Adrenal gland (tissue), 12 donors: ENCODE results near the gene FAM9A. TPM values are rescaled to one million over a fixed set of nuclear protein-coding genes. Genes with fewer than 3 reads are reported as not detected.

ENCODE experiments used
- DNase-seq, 7 donors: peaks; one replicate each; pipeline ENCODE4 v3.0.0-alpha.2; 2019 to 2020
- H3K27ac ChIP-seq, 5 donors: fragments of 200-600 bp; sonication (generic) in 4 of 5; 1 replicate in 3 of 5; 2 replicates in 2 of 5; pipeline versions ENCODE4 v1.5.1 to v1.8.0; 2016 to 2020; ENCODE audit warnings: mild to moderate bottlenecking in 1 of 5
- H3K27me3 ChIP-seq: fragments of 200-600 bp; 2 replicates; pipeline ENCODE4 v1.8.0; 2021
- H3K36me3 ChIP-seq, 2 donors: fragments of 200-600 bp; replicated peaks in 1 of 2; 1 replicate in 1 of 2; 2 replicates in 1 of 2; pipeline versions ENCODE4 v1.5.1 to v1.8.0; 2018 to 2022
- H3K4me1 ChIP-seq, 2 donors: fragments of 200-600 bp; replicated peaks in 1 of 2; 1 replicate in 1 of 2; 2 replicates in 1 of 2; pipeline versions ENCODE4 v1.5.1 to v1.8.0; 2018 to 2021
- H3K4me3 ChIP-seq, 4 donors: fragments of 200-600 bp; sonication (generic) in 3 of 4; one replicate each; pipeline ENCODE4 v1.5.1; 2016 to 2018
- H3K9me3 ChIP-seq, 3 donors: fragments of 200-600 bp; sonication (generic) in 1 of 3; replicated peaks in 1 of 3; 1 replicate in 2 of 3; 2 replicates in 1 of 3; pipeline versions ENCODE4 v1.5.1 to v1.8.0; 2016 to 2021
- POLR2A ChIP-seq, 2 donors: fragments of 450-650 bp; IDR thresholded peaks; one replicate each; pipeline ENCODE4 v1.6.1; 2017; ENCODE audit warnings: antibody characterized with exemption in 2 of 2, mild to moderate bottlenecking in 2 of 2, moderate library complexity in 1 of 2
- WGBS, 4 donors: extraction: QIAGEN DNeasy Blood & Tissue Kit in 2 of 4; methylation state at CpG; one replicate each; pipeline versions ENCODE4 v1.1.5 to v1.1.7; 2013 to 2017; 5-methylcytosine and 5-hydroxymethylcytosine counted together
- intact Hi-C, 2 donors: fragments of 100-400 bp; cut with DNase I; formaldehyde crosslinking; loops; one replicate each; pipeline versions ENCODE4 v1.14.1 to v1.15.0; 2022 to 2023
- polyA plus RNA-seq, 3 donors: library from polyadenylated mRNA; stranded (reverse); fragments of 200-250 nt in 2 of 3; fragments of 350-450 nt in 1 of 3; fragmentation: Illumina TruSeq in 1 of 3; extraction: RNeasy Lipid Tissue Mini Kit (QIAGEN cat#74804) in 1 of 3; gene quantifications; one replicate each; pipeline ENCODE4 v1.2.3, GENCODE V29; 2013 to 2014
- total RNA-seq, 9 donors: library from RNA; depleted of rRNA in 4 of 9; stranded (reverse); fragments of >200 nt in 4 of 9; fragments of 120-200 nt in 1 of 9; fragmentation: NEBNext Ultra II Directional in 1 of 9; extraction: Animal tissue kit (Norgen Biotek cat#: 25700) in 1 of 9; gene quantifications; one replicate each; pipeline versions ENCODE4 v1.1.0 to v1.2.4, GENCODE V29; 2013 to 2023
- TF ChIP-seq, protein P1 (sequence below), 6 experiments: fragments of 450-650 bp in 4 of 6; fragments of 200-600 bp in 2 of 6; sonication (generic) in 1 of 6; IDR thresholded peaks; 1 replicate in 5 of 6; 2 replicates in 1 of 6; pipeline versions ENCODE4 v1.5.1 to v1.8.0; 2016 to 2021; ENCODE audit warnings: antibody characterized with exemption in 6 of 6, mild to moderate bottlenecking in 2 of 6, moderate library complexity in 1 of 6
- donor health status: healthy with polysubstance abuse.
- donor health status: Bipolar disorder and iron deficiency.
- donor health status: DM: yes; HTN: yes; CAD: no.
- donor health status: DM: no; HTN: no; CAD: no.
- donor health status: DM: no; HTN: no; CAD: no.
- donor health status: DM: yes; HTN: yes; CAD: no.

The FAM9A gene
- total and polyA plus RNA-seq, 12 donors, result not detected

GRCh38 chrX:8741981-8742380 is 59.2 kb downstream of the FAM9A start:
- intact Hi-C loops, result loop anchor here in 1 of 2 donors (10.0 kb wide), 1 partner anchor 73 kb away; no protein-coding TSS in a partner anchor
- DNase-seq, result no peak
- 81 to 84% (median 84%) methylated on average over 9 to 10 of the region's 10 CpGs; no CpG with 5 or more reads in 1 of the 4 donors for WGBS, 4 donors

More at GRCh38 chrX:8741981-8742380, 59.2 kb downstream of the FAM9A start:
- Histone ChIP-seq H3K36me3 (no peaks in the 10 kb centered on the region), H3K27me3 (peaks cover 7% of the 10 kb centered on the region), H3K9me3 (no peaks in the 10 kb centered on the region), H3K4me1 (no peaks in the 10 kb centered on the region), H3K27ac (no peak overlapping the region), H3K4me3 (no peak overlapping the region)
- TF ChIP-seq POLR2A (IDR thresholded peaks at IDR 0.05), result no peak
- TF ChIP-seq, protein P1, sequence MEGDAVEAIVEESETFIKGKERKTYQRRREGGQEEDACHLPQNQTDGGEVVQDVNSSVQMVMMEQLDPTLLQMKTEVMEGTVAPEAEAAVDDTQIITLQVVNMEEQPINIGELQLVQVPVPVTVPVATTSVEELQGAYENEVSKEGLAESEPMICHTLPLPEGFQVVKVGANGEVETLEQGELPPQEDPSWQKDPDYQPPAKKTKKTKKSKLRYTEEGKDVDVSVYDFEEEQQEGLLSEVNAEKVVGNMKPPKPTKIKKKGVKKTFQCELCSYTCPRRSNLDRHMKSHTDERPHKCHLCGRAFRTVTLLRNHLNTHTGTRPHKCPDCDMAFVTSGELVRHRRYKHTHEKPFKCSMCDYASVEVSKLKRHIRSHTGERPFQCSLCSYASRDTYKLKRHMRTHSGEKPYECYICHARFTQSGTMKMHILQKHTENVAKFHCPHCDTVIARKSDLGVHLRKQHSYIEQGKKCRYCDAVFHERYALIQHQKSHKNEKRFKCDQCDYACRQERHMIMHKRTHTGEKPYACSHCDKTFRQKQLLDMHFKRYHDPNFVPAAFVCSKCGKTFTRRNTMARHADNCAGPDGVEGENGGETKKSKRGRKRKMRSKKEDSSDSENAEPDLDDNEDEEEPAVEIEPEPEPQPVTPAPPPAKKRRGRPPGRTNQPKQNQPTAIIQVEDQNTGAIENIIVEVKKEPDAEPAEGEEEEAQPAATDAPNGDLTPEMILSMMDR (IDR thresholded peaks at IDR 0.05), result no peak

Other genes starting within 250 kb of the FAM9A start
- 1 to 10 TPM in 8 of 9 donors, under 1 TPM in 1; 0.60 to 7.3 (median 2.2) TPM for gene ANOS1, start 69.2 kb downstream of the FAM9A start, total RNA-seq
- 1 to 10 TPM in 2 of 3 donors, under 1 TPM in 1; 0.64 to 2.5 (median 1.1) TPM for gene ANOS1, start 69.2 kb downstream of the FAM9A start, polyA plus RNA-seq
- gene FAM9B, start 232.7 kb upstream of the FAM9A start, total RNA-seq, result under 1 TPM in 2 of 9 donors, not detected in 7; 0.44 TPM
- gene FAM9B, start 232.7 kb upstream of the FAM9A start, polyA plus RNA-seq, result under 1 TPM in 1 of 3 donors, not detected in 2; 0.56 TPM